ENCODE measurements around the gene NTM. TPM values are rescaled to one million over a fixed set of nuclear protein-coding genes. Genes with fewer than 3 reads are reported as not detected.

The NTM gene
- total and polyA plus RNA-seq, 2 experiments from 2014 or later = 1.1 to 1.7 TPM

DNA sequence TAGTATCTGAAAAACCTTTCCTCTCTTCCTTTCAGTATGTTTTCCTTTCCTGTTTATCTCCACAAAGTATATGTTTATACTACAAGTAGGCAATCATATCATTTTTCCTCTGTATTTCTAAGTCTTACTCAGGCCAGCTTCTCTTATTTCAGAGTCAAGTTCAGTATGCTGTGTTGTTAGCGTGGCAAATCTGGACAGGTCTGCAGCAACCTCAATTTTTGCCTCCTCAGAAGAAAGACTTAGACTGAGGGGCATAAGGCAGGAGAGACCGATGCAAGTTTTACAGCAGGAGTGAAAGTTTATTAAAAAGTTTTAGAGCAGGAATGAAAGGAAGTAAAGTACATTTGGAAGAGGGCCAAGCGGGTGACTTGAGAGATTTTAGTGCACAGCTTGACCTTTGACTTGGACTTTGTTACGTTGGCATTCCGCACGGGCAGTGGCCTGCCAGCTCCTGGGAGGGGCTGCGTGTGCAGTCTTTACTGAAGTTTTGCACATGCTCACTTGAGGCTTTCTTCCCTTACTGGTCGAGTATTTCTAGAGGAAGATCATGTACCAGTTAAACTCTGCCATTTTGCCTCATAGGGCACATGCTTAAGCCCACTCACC lies 343.2 kb downstream of the NTM start:
- Histone ChIP-seq H3K4me3 (no peak overlapping the region), H3K9me3 (ENCODE audit: low read depth) (no peaks in the 10 kb centered on the region), H3K4me1 (ENCODE audit: low read depth) (no peaks in the 10 kb centered on the region), H3K27me3 (no peaks in the 10 kb centered on the region), H3K27ac (no peak overlapping the region), H3K36me3 (no peaks in the 10 kb centered on the region)
- TF ChIP-seq, protein P1, sequence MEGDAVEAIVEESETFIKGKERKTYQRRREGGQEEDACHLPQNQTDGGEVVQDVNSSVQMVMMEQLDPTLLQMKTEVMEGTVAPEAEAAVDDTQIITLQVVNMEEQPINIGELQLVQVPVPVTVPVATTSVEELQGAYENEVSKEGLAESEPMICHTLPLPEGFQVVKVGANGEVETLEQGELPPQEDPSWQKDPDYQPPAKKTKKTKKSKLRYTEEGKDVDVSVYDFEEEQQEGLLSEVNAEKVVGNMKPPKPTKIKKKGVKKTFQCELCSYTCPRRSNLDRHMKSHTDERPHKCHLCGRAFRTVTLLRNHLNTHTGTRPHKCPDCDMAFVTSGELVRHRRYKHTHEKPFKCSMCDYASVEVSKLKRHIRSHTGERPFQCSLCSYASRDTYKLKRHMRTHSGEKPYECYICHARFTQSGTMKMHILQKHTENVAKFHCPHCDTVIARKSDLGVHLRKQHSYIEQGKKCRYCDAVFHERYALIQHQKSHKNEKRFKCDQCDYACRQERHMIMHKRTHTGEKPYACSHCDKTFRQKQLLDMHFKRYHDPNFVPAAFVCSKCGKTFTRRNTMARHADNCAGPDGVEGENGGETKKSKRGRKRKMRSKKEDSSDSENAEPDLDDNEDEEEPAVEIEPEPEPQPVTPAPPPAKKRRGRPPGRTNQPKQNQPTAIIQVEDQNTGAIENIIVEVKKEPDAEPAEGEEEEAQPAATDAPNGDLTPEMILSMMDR (IDR thresholded peaks at IDR 0.05; ENCODE audit: low read depth, low read length) = no peak
- DNase-seq (ENCODE audit: low read depth in 1 of 2, low spot score in 1 of 2) = no peak

DNA sequence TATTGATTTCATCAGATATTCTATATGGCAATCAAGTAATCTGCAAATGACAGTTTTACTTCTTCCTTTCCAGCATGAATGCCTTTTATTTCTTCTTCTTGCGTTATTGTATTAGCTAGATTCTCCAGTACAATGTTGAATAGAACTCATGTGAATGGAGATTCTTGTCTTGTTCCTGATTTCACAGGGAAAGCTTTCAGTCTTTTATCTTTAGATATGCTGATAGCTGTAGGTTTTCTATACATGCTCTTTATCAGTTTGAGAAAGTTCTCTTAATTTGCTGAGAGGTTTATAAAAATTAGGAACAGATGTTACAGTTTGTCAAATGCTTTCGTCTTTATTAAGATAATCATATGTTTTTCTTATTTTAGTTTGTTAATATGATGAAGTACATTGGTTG lies 347.2 kb downstream of the NTM start:
- Histone ChIP-seq H3K4me3 (no peak overlapping the region), H3K4me1 (ENCODE audit: low read depth) (no peaks in the 10 kb centered on the region), H3K36me3 (no peaks in the 10 kb centered on the region), H3K9me3 (ENCODE audit: low read depth) (no peaks in the 10 kb centered on the region), H3K27me3 (no peaks in the 10 kb centered on the region), H3K27ac (no peak overlapping the region)
- no peak for DNase-seq (ENCODE audit: low read depth in 1 of 2, low spot score in 1 of 2)
- TF ChIP-seq, protein P1 (IDR thresholded peaks at IDR 0.05; ENCODE audit: low read depth, low read length) = no peak

DNA sequence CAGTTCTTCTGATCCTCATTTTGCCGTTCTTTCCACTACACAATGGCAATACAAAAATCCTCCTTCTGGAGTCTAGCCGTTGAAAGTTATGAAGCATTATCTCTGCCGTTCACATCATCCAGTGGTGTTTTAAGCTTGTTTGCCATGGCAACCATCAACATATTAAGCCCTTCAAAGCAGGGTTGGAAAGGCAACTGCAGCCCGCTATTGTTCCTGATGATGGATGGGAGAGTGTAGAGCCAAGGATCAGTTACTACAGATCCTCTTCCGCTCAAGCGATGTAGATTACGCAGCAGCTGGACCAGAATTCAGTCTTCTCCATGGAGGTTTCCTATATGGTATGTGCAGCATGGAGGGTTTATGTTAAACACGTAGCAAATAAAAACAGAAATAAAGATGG lies 352.7 kb downstream of the NTM start:
- no peak overlapping the region for H3K4me3 ChIP-seq
- peaks cover 10% of the 10 kb centered on the region for H3K27me3 ChIP-seq
- TF ChIP-seq, protein P1 (IDR thresholded peaks at IDR 0.05; ENCODE audit: low read depth, low read length) = no peak
- H3K36me3 ChIP-seq = no peaks in the 10 kb centered on the region
- no peaks in the 10 kb centered on the region for H3K4me1 ChIP-seq (ENCODE audit: low read depth)
- no peak overlapping the region for H3K27ac ChIP-seq
- no peaks in the 10 kb centered on the region for H3K9me3 ChIP-seq (ENCODE audit: low read depth)
- DNase-seq (ENCODE audit: low read depth in 1 of 2, low spot score in 1 of 2) = peak in 1 of 2 donors; percentile 5

DNA sequence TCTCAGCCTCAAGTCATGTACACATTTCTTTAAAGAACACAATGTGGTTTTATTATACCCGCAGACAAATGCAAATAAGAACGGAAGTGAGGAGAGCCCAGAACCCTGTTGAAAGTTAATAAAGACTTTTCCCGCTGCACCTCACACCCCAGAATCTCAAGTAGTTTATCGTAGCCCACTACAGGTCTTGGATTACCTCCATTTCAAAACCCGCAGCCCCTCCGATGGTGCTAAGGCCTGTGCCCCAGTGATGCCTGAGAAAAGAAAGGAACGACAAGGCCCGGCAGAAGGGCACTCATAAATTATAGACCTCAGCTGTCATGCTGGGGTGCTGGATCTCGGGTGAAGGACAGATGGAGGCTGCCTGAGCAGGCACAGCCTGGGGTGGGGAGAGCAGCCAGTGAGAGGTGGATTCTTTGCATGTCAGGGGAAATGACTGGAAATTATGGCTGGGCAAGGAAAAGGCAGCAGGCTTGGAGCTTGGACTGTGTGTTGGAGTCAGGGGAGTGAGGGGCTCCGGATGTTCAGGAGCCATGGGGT lies 354.1 kb downstream of the NTM start:
- peaks cover 10% of the 10 kb centered on the region for H3K27me3 ChIP-seq
- no peak for DNase-seq (ENCODE audit: low read depth in 1 of 2, low spot score in 1 of 2)
- TF ChIP-seq, protein P1 (IDR thresholded peaks at IDR 0.05; ENCODE audit: low read depth, low read length) = no peak
- H3K4me3 ChIP-seq = no peak overlapping the region
- no peaks in the 10 kb centered on the region for H3K4me1 ChIP-seq (ENCODE audit: low read depth)
- H3K36me3 ChIP-seq = no peaks in the 10 kb centered on the region
- H3K27ac ChIP-seq = no peak overlapping the region
- H3K9me3 ChIP-seq (ENCODE audit: low read depth) = no peaks in the 10 kb centered on the region

DNA sequence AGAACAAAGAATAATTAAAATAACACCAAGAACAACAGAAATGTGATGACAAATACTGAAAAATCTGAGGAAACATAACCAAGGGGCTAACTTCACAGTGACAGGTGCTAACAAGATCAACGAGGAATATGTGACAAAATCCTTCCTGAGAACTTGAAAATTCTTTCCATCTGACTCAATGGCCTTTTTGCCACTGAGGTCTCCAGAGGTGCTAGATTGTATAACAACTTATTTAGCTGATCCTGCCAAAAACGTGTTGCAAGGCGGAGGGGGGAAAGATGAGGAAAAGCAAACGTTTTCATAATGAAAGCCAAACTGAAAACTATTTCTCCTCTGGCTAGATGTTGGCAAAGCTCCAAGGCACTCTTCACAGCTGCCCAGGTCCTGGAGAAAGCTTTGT lies 364.5 kb downstream of the NTM start:
- Histone ChIP-seq H3K4me1 (ENCODE audit: low read depth) (no peaks in the 10 kb centered on the region), H3K4me3 (no peak overlapping the region), H3K27me3 (peaks cover 55% of the 10 kb centered on the region), H3K9me3 (ENCODE audit: low read depth) (no peaks in the 10 kb centered on the region), H3K36me3 (no peaks in the 10 kb centered on the region), H3K27ac (no peak overlapping the region)
- TF ChIP-seq, protein P1 (IDR thresholded peaks at IDR 0.05; ENCODE audit: low read depth, low read length) = no peak
- DNase-seq (ENCODE audit: low read depth in 1 of 2, low spot score in 1 of 2) = peak in 1 of 2 donors; percentile 33
